ENCODE measurements around the gene SCN10A.

SCN10A gene

GRCh38 chr3:38793721-38794120, 22.3 kb downstream of the SCN10A start:
- no peak overlapping the region for H3K27ac ChIP-seq
- TF ChIP-seq, protein P1, sequence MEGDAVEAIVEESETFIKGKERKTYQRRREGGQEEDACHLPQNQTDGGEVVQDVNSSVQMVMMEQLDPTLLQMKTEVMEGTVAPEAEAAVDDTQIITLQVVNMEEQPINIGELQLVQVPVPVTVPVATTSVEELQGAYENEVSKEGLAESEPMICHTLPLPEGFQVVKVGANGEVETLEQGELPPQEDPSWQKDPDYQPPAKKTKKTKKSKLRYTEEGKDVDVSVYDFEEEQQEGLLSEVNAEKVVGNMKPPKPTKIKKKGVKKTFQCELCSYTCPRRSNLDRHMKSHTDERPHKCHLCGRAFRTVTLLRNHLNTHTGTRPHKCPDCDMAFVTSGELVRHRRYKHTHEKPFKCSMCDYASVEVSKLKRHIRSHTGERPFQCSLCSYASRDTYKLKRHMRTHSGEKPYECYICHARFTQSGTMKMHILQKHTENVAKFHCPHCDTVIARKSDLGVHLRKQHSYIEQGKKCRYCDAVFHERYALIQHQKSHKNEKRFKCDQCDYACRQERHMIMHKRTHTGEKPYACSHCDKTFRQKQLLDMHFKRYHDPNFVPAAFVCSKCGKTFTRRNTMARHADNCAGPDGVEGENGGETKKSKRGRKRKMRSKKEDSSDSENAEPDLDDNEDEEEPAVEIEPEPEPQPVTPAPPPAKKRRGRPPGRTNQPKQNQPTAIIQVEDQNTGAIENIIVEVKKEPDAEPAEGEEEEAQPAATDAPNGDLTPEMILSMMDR (IDR thresholded peaks at IDR 0.05): no peak
- H3K4me3 ChIP-seq: no peak overlapping the region
- DNase-seq (ENCODE audit: low spot score): no peak

- Histone ChIP-seq H3K27ac (no peak overlapping the region), H3K4me3 (no peak overlapping the region)
- TF ChIP-seq, protein P1 (IDR thresholded peaks at IDR 0.05): no peak
- no peak for DNase-seq (ENCODE audit: low spot score)
These were observed 23.0 kb downstream of the SCN10A start for GRCh38 chr3:38792983-38793382.

DNA sequence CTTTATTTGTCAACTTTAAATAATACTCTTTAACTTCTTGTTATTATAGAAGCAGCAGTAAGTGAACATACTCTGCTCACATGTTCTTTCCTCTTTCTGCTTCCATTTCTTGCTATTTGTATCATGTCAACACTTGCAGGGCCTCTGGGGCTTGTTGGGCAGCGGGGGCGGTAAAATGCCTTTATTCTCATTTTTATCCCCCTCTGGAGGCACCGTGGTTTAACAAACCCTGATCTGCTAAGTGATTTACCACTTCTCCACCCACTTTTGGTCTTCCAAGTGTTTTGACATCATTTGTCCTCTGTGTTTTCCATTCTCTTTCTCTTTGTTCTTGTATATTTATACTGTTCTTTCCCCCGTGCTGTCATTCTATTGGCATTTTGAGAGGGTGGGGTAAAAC, 33.9 kb downstream of the SCN10A start:
- no peak overlapping the region for H3K27ac ChIP-seq
- TF ChIP-seq, protein P1 (IDR thresholded peaks at IDR 0.05): no peak
- H3K4me3 ChIP-seq: no peak overlapping the region
- no peak for DNase-seq (ENCODE audit: low spot score)

DNA sequence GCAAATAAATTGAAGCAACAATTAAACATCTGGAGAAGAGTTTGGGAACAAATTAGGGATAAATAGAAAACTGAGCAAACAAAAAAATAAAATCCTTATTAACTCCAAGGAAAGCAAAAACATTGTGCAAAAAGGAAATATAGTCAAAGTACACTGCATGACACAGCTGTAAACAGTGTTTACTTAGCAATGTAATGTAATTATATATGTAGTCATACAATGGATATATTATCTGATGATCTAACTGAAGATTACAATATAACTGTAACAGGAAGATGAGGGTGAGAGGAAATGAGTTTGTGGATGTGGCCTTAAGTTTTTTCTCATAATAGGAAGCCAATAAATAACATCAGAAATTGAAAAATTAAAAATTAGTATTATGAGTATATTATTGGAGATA, 42.5 kb downstream of the SCN10A start:
- no peak for DNase-seq (ENCODE audit: low spot score)
- H3K27ac ChIP-seq: no peak overlapping the region
- H3K4me3 ChIP-seq: no peak overlapping the region
- TF ChIP-seq, protein P1 (IDR thresholded peaks at IDR 0.05): no peak

DNA sequence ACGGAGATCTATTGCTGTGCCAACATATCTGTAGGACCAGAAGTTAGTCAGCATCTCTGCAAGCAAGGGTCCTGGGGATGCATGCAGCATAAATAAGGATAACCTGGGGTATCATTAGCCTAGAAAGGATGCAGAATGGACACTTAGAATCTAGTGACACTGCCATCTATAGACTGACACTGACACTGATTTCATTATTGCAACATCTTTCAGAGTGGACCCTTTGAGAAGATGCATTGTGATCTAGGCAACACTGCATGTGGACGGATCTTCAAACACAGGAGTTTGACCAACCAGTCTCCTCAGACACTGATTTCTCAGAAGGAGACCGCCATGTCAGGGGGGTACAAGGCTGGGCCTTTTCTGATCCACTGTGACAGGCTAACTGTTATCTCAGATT, 52.4 kb downstream of the SCN10A start:
- no peak overlapping the region for H3K27ac ChIP-seq
- TF ChIP-seq, protein P1 (IDR thresholded peaks at IDR 0.05): no peak
- DNase-seq (ENCODE audit: low spot score): no peak
- no peak overlapping the region for H3K4me3 ChIP-seq

GRCh38 chr3:38758557-38758956, 57.5 kb downstream of the SCN10A start:
- DNase-seq (ENCODE audit: low spot score): no peak
- Histone ChIP-seq H3K4me3 (no peak overlapping the region), H3K27ac (no peak overlapping the region)
- TF ChIP-seq, protein P1 (IDR thresholded peaks at IDR 0.05): no peak

- no peak for DNase-seq (ENCODE audit: low spot score)
- H3K4me3 ChIP-seq: no peak overlapping the region
- TF ChIP-seq, protein P1 (IDR thresholded peaks at IDR 0.05): no peak
- H3K27ac ChIP-seq: no peak overlapping the region
These were observed 58.3 kb downstream of the SCN10A start for GRCh38 chr3:38757721-38758120.

Measured in coronary artery (tissue), 2 donors.